Thyroid gland (tissue), 4 donors: Measurements from ENCODE around the gene VPS26C. TPM values are rescaled to one million over a fixed set of nuclear protein-coding genes. Genes with fewer than 3 reads are reported as not detected.

Experiments
- DNase-seq, 2 donors: peaks; one replicate each; pipeline ENCODE4 v3.0.0-alpha.2; 2019
- H3K27ac ChIP-seq, 3 donors: fragments of 200-600 bp; sonication (generic); 1 replicate in 2 of 3; 2 replicates in 1 of 3; pipeline ENCODE4 v1.5.1; 2016 to 2019; ENCODE audit warnings: mild to moderate bottlenecking in 1 of 3, moderate library complexity in 1 of 3
- H3K27me3 ChIP-seq: fragments of 200-600 bp; sonication (generic); one replicate; pipeline ENCODE4 v1.5.1; 2019
- H3K36me3 ChIP-seq, 2 donors: fragments of 200-600 bp; sonication (generic); one replicate each; pipeline ENCODE4 v1.5.1; 2016 to 2019
- H3K4me1 ChIP-seq, 2 donors: fragments of 200-600 bp; sonication (generic); one replicate each; pipeline ENCODE4 v1.5.1; 2017 to 2019
- H3K4me3 ChIP-seq, 3 donors: fragments of 200-600 bp; sonication (generic); replicated peaks in 1 of 3; 1 replicate in 2 of 3; 2 replicates in 1 of 3; pipeline ENCODE4 v1.5.1; 2016; ENCODE audit warnings: mild to moderate bottlenecking in 1 of 3
- H3K9me3 ChIP-seq: fragments of 200-600 bp; sonication (generic); one replicate; pipeline ENCODE4 v1.5.1; 2017
- CTCF ChIP-seq, 6 experiments: fragments of 200-600 bp in 3 of 6; fragments of 450-650 bp in 3 of 6; sonication (generic) in 3 of 6; IDR thresholded peaks; one replicate each; pipeline ENCODE4 v1.5.1; 2016 to 2019; ENCODE audit warnings: antibody characterized with exemption in 6 of 6, mild to moderate bottlenecking in 2 of 6, inconsistent platforms in 1 of 6, moderate library complexity in 1 of 6
- POLR2A ChIP-seq, 2 donors: fragments of 450-650 bp; IDR thresholded peaks; one replicate each; pipeline ENCODE4 v1.6.1; 2017; ENCODE audit warnings: antibody characterized with exemption in 2 of 2, mild to moderate bottlenecking in 2 of 2, moderate library complexity in 1 of 2
- WGBS, 2 donors: methylation state at CpG; one replicate each; pipeline ENCODE4 v1.1.5; 2017; 5-methylcytosine and 5-hydroxymethylcytosine counted together
- intact Hi-C: fragments of 100-400 bp; cut with DNase I; formaldehyde crosslinking; loops from one replicate; pipeline ENCODE4 v1.15.1; 2023
- total RNA-seq, 4 donors: library from RNA; depleted of rRNA; stranded (reverse); fragments of >200 nt; gene quantifications; one replicate each; pipeline ENCODE4 v1.2.3, GENCODE V29; 2016

The VPS26C gene
- total RNA-seq, 4 donors from 2014 or later: 44.8 to 76.2 (median 62.0) TPM

- no peak overlapping the region for H3K4me3 ChIP-seq
- no peaks in the 10 kb centered on the region for H3K9me3 ChIP-seq
- H3K27me3 ChIP-seq: no peaks in the 10 kb centered on the region
- no peaks in the 10 kb centered on the region for H3K36me3 ChIP-seq
- DNase-seq: no peak
- no peak overlapping the region for H3K27ac ChIP-seq
- H3K4me1 ChIP-seq: no peaks in the 10 kb centered on the region
- WGBS, 2 donors: 72 to 76% methylated on average over 6 to 7 of the region's 7 CpGs
- TF ChIP-seq POLR2A (IDR thresholded peaks at IDR 0.05) (no peak), CTCF (IDR thresholded peaks at IDR 0.05) (no peak)
- intact Hi-C loops: no loop called here
These were observed 11.1 kb upstream of the VPS26C start for GRCh38 chr21:37278199-37278598.

- intact Hi-C loops: no loop called here
- WGBS, 2 donors: 80 to 100% methylated on average over 3 of the region's 3 CpGs
These were observed 9.2 kb upstream of the VPS26C start for GRCh38 chr21:37276377-37276776.

GRCh38 chr21:37273911-37274690, 7.0 kb upstream of the VPS26C start:
- H3K4me1 ChIP-seq: no peaks in the 10 kb centered on the region
- WGBS, 2 donors: 53% methylated on average over 9 of the region's 9 CpGs
- no peak for TF ChIP-seq POLR2A (IDR thresholded peaks at IDR 0.05)
- TF ChIP-seq CTCF (IDR thresholded peaks at IDR 0.05): no peak
- no peaks in the 10 kb centered on the region for H3K27me3 ChIP-seq
- H3K4me3 ChIP-seq: no peak overlapping the region
- intact Hi-C loops: no loop called here
- no peaks in the 10 kb centered on the region for H3K36me3 ChIP-seq
- no peaks in the 10 kb centered on the region for H3K9me3 ChIP-seq
- no peak for DNase-seq
- no peak overlapping the region for H3K27ac ChIP-seq

More at GRCh38 chr21:37276377-37276776, 9.2 kb upstream of the VPS26C start:
- no peaks in the 10 kb centered on the region for H3K36me3 ChIP-seq
- H3K4me3 ChIP-seq: no peak overlapping the region
- H3K4me1 ChIP-seq: no peaks in the 10 kb centered on the region
- no peaks in the 10 kb centered on the region for H3K9me3 ChIP-seq
- TF ChIP-seq CTCF (IDR thresholded peaks at IDR 0.05) (no peak), POLR2A (IDR thresholded peaks at IDR 0.05) (no peak)
- no peak overlapping the region for H3K27ac ChIP-seq
- no peaks in the 10 kb centered on the region for H3K27me3 ChIP-seq
- no peak for DNase-seq

GRCh38 chr21:37273440-37273839, 6.3 kb upstream of the VPS26C start:
- H3K27ac ChIP-seq: no peak overlapping the region
- no peak for TF ChIP-seq CTCF (IDR thresholded peaks at IDR 0.05)
- no peak for TF ChIP-seq POLR2A (IDR thresholded peaks at IDR 0.05)
- DNase-seq: no peak
- no peak overlapping the region for H3K4me3 ChIP-seq
- no peaks in the 10 kb centered on the region for H3K9me3 ChIP-seq
- intact Hi-C loops: no loop called here
- WGBS, 2 donors: 37 to 63% methylated on average over 1 of the region's 1 CpG
- no peaks in the 10 kb centered on the region for H3K27me3 ChIP-seq
- peaks cover 0 to 2% of the 10 kb centered on the region in 2 donors for H3K4me1 ChIP-seq
- no peaks in the 10 kb centered on the region for H3K36me3 ChIP-seq

- TF ChIP-seq CTCF (IDR thresholded peaks at IDR 0.05): no peak
- no peak for TF ChIP-seq POLR2A (IDR thresholded peaks at IDR 0.05)
- no peak overlapping the region for H3K4me3 ChIP-seq
- no peak overlapping the region for H3K27ac ChIP-seq
- no peak for DNase-seq
- H3K27me3 ChIP-seq: no peaks in the 10 kb centered on the region
- intact Hi-C loops: no loop called here
- H3K9me3 ChIP-seq: no peaks in the 10 kb centered on the region
- peaks cover 0 to 6% of the 10 kb centered on the region in 2 donors for H3K4me1 ChIP-seq
- 88 to 94% methylated on average over 6 of the region's 6 CpGs for WGBS, 2 donors
- H3K36me3 ChIP-seq: no peaks in the 10 kb centered on the region
These were observed 5.8 kb upstream of the VPS26C start for GRCh38 chr21:37272897-37273296.
